Heart left ventricle (tissue), 16 donors: ENCODE results near the gene RPS6KA4. TPM values are rescaled to one million over a fixed set of nuclear protein-coding genes. Genes with fewer than 3 reads are reported as not detected.
A peak's percentile ranks its signal among the peaks of the same experiment; 100 is the strongest.

Experiments
- ATAC-seq, 4 donors: fragments of 200-7000 bp; cut with Tn5 transposase; one replicate each; pipeline ENCODE4 v1.9.1; 2020 to 2022; ENCODE audit warnings: moderate library complexity in 4 of 4, mild to moderate bottlenecking in 3 of 4, moderate number of reproducible peaks in 1 of 4
- DNase-seq, 5 donors: peaks; one replicate each; pipeline ENCODE4 v3.0.0-alpha.2; 2020
- H3K27ac ChIP-seq, 12 donors: fragments of 200-600 bp; sonication (generic) in 4 of 12; one replicate each; pipeline versions ENCODE4 v1.5.0 to v1.8.0; 2016 to 2022; ENCODE audit warnings: mild to moderate bottlenecking in 2 of 12
- H3K27me3 ChIP-seq, 9 donors: fragments of 200-600 bp; sonication (generic) in 2 of 9; one replicate each; pipeline versions ENCODE4 v1.5.1 to v1.8.0; 2016 to 2022; ENCODE audit warnings: mild to moderate bottlenecking in 3 of 9
- H3K36me3 ChIP-seq, 9 donors: fragments of 200-600 bp; sonication (generic) in 2 of 9; one replicate each; pipeline versions ENCODE4 v1.5.0 to v1.8.0; 2018 to 2022; ENCODE audit warnings: mild to moderate bottlenecking in 2 of 9
- H3K4me1 ChIP-seq, 12 donors: fragments of 200-600 bp; sonication (generic) in 4 of 12; one replicate each; pipeline versions ENCODE4 v1.5.0 to v1.8.0; 2016 to 2022; ENCODE audit warnings: mild to moderate bottlenecking in 3 of 12
- H3K4me3 ChIP-seq, 12 donors: fragments of 200-600 bp; sonication (generic) in 4 of 12; one replicate each; pipeline versions ENCODE4 v1.5.0 to v1.8.0; 2017 to 2022; ENCODE audit warnings: mild to moderate bottlenecking in 9 of 12, moderate library complexity in 4 of 12
- H3K9me3 ChIP-seq, 12 donors: fragments of 200-600 bp; sonication (generic) in 4 of 12; one replicate each; pipeline versions ENCODE4 v1.5.0 to v1.8.0; 2016 to 2022; ENCODE audit warnings: mild to moderate bottlenecking in 1 of 12
- POLR2A ChIP-seq, 2 donors: fragments of 450-650 bp; IDR thresholded peaks; one replicate each; pipeline ENCODE4 v1.6.1; 2017; ENCODE audit warnings: antibody characterized with exemption in 2 of 2, mild to moderate bottlenecking in 2 of 2, moderate library complexity in 2 of 2
- WGBS, 4 donors: extraction: QIAGEN DNeasy Blood & Tissue Kit in 2 of 4; methylation state at CpG; one replicate each; pipeline versions ENCODE4 v1.1.5 to v1.1.7; 2013 to 2018; 5-methylcytosine and 5-hydroxymethylcytosine counted together
- intact Hi-C, 10 donors: fragments of 100-400 bp; cut with DNase I; formaldehyde crosslinking; loops; one replicate each; pipeline versions ENCODE4 v1.11.1 to v1.14.2; 2022
- polyA plus RNA-seq, 2 donors: library from polyadenylated mRNA; stranded (reverse); fragments of 200-250 nt; gene quantifications; one replicate each; pipeline ENCODE4 v1.2.3, GENCODE V29; 2013
- total RNA-seq, 9 donors: library from RNA; depleted of rRNA in 2 of 9; stranded (reverse); fragments of >200 nt in 2 of 9; fragmentation: NEBNext Ultra II Directional in 3 of 9; extraction: Animal tissue kit (Norgen Biotek cat#: 25700) in 3 of 9; gene quantifications; one replicate each; pipeline versions ENCODE4 v1.1.0 to v1.2.4, GENCODE V29; 2016 to 2023
- TF ChIP-seq, protein P1 (sequence below), 12 donors: fragments of 200-600 bp; sonication (generic) in 4 of 12; IDR thresholded peaks; one replicate each; pipeline versions ENCODE4 v1.5.0 to v1.8.0; 2018 to 2022; ENCODE audit warnings: antibody characterized with exemption in 12 of 12, mild to moderate bottlenecking in 5 of 12
- donor health status: ischemic (EF 13 %, LVEDD 7.1; RV severe dilation, severe dysfunction).
- donor health status: healthy with polysubstance abuse.
- donor health status: DM: no; HTN: yes; CAD: no.
- donor health status: DM: no; HTN: no; CAD: no.
- donor health status: ischemic (EF 25% LVEDD 6.9; RV normal size, moderate dysfunction).
- donor health status: ischemic (EF 25% LVEDD 5.7; RV mildly dilated, moderate dysfunction).
- donor health status: healthy.
- donor health status: DM: yes; HTN: yes; CAD: no.
- donor health status: ischemic (EF 35%, LVEDD 5.7; RV mildly dilated, moderate dysfunction).
- donor health status: nonischemic (EF 11% LVEDD 7.7; RV severe dilation, severe dysfunction).
- donor health status: DM: yes; HTN: yes; CAD: no.
- donor health status: PGD.
- donor health status: ischemic (EF 29% LVEDD 5.4; RV normal size, mild dysfunction).
- donor health status: nonischemic (EF 23%, LVEDD 6.1; RV moderate dilation, normal function).

RPS6KA4 gene
- total and polyA plus RNA-seq, 11 donors = 12.8 to 32.5 (median 18.3) TPM

DNA sequence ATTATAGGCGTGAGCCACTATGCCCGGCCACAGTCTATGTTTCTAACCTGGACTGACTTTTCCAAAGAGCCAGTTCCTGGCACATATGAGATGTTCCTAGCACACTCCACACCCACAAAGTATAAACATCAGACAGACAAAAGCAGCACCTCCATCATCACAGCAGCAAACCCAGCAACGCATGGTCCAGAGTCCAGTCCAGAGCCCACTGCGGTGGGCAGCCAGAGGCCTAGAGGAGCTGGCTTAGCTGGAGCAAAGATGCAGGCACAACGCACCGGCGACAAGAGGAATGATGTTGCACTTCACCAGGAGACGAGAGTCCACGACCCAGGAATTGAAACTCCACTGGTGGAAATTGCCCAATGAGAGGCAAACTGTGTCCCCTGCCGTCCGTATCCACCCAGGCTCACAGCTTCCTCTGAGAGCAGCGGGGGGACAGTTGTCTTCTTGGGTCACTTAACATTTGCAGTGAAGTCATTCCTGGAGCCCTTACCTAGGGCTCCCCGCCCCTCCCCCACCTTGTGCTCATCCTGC, 36.6 kb downstream of the RPS6KA4 start:
- DNase-seq = peak in 2 of 5 donors; percentile 25 to 50
- H3K27ac ChIP-seq = peak overlapping the region in 2 of 12 donors; percentile 20 to 69
- peaks cover 0 to 2% (median 0%) of the 10 kb centered on the region in 9 donors for H3K27me3 ChIP-seq
- no peaks in the 10 kb centered on the region for H3K9me3 ChIP-seq
- H3K36me3 ChIP-seq = no peaks in the 10 kb centered on the region
- 52 to 64% (median 58%) methylated on average over 13 of the region's 13 CpGs for WGBS, 4 donors
- TF ChIP-seq POLR2A (IDR thresholded peaks at IDR 0.05) = no peak
- TF ChIP-seq, protein P1, sequence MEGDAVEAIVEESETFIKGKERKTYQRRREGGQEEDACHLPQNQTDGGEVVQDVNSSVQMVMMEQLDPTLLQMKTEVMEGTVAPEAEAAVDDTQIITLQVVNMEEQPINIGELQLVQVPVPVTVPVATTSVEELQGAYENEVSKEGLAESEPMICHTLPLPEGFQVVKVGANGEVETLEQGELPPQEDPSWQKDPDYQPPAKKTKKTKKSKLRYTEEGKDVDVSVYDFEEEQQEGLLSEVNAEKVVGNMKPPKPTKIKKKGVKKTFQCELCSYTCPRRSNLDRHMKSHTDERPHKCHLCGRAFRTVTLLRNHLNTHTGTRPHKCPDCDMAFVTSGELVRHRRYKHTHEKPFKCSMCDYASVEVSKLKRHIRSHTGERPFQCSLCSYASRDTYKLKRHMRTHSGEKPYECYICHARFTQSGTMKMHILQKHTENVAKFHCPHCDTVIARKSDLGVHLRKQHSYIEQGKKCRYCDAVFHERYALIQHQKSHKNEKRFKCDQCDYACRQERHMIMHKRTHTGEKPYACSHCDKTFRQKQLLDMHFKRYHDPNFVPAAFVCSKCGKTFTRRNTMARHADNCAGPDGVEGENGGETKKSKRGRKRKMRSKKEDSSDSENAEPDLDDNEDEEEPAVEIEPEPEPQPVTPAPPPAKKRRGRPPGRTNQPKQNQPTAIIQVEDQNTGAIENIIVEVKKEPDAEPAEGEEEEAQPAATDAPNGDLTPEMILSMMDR (IDR thresholded peaks at IDR 0.05) = no peak
- intact Hi-C loops = no loop called here
- H3K4me3 ChIP-seq = peak overlapping the region in 2 of 12 donors; percentile 8 to 17
- H3K4me1 ChIP-seq = peaks cover 0 to 22% (median 8%) of the 10 kb centered on the region in 12 donors
- ATAC-seq = peak in 3 of 4 donors; percentile 21 to 49 (median 40)

DNA sequence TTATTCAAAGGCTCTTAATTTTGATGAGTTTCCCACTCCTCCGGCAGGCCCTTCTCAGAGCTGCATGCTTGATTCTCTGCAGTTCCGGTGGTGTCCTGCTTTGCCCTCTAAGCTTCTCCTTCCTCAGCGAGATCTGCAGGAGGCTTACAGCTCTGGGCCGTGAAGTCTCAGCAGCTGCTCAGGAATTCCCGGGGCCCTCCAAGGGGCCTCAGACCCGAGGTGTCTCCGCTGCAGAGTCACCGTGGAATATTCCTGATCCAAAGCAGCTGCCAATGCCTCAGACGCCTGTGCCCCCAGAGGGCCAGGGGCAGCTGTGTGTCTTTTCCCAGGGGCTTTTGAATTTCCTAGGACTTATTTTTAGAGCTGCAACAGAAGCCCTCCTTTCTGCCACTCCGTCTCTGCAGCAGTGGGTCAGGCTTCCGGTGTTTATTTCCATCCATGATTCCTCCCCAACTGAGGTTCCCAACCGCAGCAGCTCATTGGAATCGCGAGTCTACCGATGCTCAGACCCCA, 37.2 kb downstream of the RPS6KA4 start:
- Histone ChIP-seq H3K9me3 (no peaks in the 10 kb centered on the region), H3K27me3 (peaks cover 0 to 2% (median 0%) of the 10 kb centered on the region in 9 donors), H3K4me1 (peaks cover 0 to 22% (median 8%) of the 10 kb centered on the region in 12 donors), H3K27ac (peak overlapping the region in 2 of 12 donors; percentile 20 to 69), H3K4me3 (peak overlapping the region in 2 of 12 donors; percentile 8 to 17), H3K36me3 (no peaks in the 10 kb centered on the region)
- ATAC-seq = peak in 2 of 4 donors; percentile 41 to 43
- intact Hi-C loops = no loop called here
- peak in 1 of 5 donors; percentile 19 for DNase-seq
- no peak for TF ChIP-seq POLR2A (IDR thresholded peaks at IDR 0.05)
- TF ChIP-seq, protein P1 (IDR thresholded peaks at IDR 0.05) = no peak
- WGBS, 4 donors = 18 to 26% (median 19%) methylated on average over 12 to 15 of the region's 15 CpGs

DNA sequence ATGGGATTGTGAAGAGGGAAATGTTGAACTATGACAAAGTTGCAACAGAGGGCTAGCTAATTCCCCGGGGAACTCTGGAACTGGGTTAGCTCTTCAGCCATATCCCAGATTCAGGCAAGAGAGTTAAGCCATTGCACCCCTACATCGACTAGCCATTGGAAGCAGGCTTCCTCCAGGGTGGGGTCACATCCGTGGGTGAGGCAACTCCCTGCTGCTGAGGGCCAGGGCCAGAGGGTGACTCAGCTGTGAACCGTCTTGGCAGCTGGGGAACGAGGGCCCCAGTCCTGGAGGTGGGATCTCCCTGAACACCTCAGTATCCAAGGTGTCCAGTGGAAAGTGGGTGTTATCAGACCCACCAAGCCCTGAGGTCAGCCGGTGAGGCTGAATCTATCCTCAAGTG, 41.1 kb downstream of the RPS6KA4 start:
- DNase-seq = peak in 1 of 5 donors; percentile 44
- peaks cover 0 to 2% (median 0%) of the 10 kb centered on the region in 9 donors for H3K27me3 ChIP-seq
- WGBS, 4 donors = 46 to 69% (median 57%) methylated on average over 6 of the region's 6 CpGs

DNA sequence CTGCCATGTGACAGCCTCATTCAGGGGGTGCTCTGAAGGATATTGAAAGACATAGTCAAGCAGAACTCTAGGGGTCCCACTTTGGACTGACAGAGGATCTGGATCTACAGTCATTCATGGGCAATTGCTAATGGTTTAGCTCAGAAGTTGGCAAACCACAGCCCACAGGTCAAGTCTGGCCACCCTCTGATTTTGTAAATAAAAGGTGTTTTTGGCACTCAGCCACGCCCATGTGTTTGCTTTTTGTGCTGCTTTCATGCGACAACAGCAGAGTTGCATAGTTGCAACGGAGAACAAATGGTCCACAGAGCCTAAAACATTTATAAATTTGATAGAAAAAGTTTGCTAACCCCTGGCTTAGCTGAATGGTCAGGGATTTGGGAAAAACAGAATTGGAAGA, 41.7 kb downstream of the RPS6KA4 start:
- Histone ChIP-seq H3K27me3 (peaks cover 0 to 2% (median 0%) of the 10 kb centered on the region in 9 donors), H3K4me1 (peaks cover 0 to 17% (median 8%) of the 10 kb centered on the region in 12 donors), H3K27ac (no peak overlapping the region), H3K4me3 (no peak overlapping the region), H3K36me3 (no peaks in the 10 kb centered on the region), H3K9me3 (no peaks in the 10 kb centered on the region)
- ATAC-seq (no peak), DNase-seq (no peak)
- intact Hi-C loops = no loop called here
- WGBS, 4 donors = 86 to 93% (median 92%) methylated on average over 3 of the region's 3 CpGs
- TF ChIP-seq, protein P1 (IDR thresholded peaks at IDR 0.05) = no peak
- no peak for TF ChIP-seq POLR2A (IDR thresholded peaks at IDR 0.05)

More for the DNA sequence above, 41.1 kb downstream of the RPS6KA4 start:
- ATAC-seq = peak in 3 of 4 donors; percentile 65 to 71 (median 69)
- no peak overlapping the region for H3K4me3 ChIP-seq
- intact Hi-C loops = no loop called here
- no peaks in the 10 kb centered on the region for H3K36me3 ChIP-seq
- TF ChIP-seq POLR2A (IDR thresholded peaks at IDR 0.05) = no peak
- TF ChIP-seq, protein P1 (IDR thresholded peaks at IDR 0.05) = no peak
- H3K4me1 ChIP-seq = peaks cover 0 to 22% (median 8%) of the 10 kb centered on the region in 12 donors
- H3K9me3 ChIP-seq = no peaks in the 10 kb centered on the region
- H3K27ac ChIP-seq = no peak overlapping the region
